Measurements from ENCODE around the gene HK3.

GRCh38 chr5:176918613-176919012 lies 19.5 kb upstream of the HK3 start:
- TF ChIP-seq CTCF (IDR thresholded peaks at IDR 0.05; ENCODE audit: low read length): no peak
- TF ChIP-seq EZH2 (IDR thresholded peaks at IDR 0.05; ENCODE audit: borderline replicate concordance, low read length): no peak

All from OCI-LY1 (cell line).